ENCODE measurements around the gene TMEM123.

Gene TMEM123

DNA sequence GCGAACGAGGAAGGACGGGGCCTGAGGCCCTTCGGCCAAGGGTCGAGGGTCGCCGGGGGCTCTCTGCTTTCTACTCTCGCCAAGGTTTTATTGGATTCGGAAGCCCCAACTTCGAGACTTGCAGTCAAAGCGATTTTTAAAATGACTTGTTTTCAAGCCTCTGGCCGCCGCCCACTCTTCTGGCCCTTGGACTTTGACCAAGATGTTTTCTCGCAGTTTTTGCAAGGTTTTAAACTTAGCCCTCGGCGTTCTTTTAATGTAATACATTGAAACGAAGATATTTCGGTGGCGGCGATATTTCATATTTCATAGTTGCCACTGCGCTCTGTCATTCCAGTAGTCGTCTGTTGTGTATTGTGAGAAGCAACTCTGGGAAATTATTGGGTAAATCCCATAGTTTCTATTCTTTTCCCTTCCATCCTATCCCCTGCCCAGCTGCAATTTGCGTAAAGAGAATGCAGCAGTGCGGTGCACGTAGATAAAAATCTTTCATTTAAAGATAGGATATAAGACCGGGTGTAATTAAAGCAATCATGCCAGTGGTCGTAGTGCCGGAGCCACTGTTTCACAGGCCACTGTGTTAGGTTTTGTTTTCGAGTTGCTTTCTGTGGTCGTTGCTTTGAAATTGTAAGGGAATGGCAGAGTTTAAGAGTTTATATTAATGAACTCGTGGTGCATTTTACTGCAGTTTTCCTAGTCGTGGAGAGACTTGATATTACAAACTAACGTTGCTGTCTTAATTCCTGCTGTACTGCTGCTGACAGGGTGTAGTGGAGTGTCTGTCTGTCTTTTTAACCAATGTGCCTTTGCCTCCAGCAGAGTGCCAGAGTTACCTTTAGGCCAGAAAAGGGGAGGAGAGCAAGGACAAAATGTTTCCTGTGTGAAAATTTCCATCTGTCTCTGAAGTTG, 104.8 kb downstream of the TMEM123 start:
- no peak for DNase-seq

DNA sequence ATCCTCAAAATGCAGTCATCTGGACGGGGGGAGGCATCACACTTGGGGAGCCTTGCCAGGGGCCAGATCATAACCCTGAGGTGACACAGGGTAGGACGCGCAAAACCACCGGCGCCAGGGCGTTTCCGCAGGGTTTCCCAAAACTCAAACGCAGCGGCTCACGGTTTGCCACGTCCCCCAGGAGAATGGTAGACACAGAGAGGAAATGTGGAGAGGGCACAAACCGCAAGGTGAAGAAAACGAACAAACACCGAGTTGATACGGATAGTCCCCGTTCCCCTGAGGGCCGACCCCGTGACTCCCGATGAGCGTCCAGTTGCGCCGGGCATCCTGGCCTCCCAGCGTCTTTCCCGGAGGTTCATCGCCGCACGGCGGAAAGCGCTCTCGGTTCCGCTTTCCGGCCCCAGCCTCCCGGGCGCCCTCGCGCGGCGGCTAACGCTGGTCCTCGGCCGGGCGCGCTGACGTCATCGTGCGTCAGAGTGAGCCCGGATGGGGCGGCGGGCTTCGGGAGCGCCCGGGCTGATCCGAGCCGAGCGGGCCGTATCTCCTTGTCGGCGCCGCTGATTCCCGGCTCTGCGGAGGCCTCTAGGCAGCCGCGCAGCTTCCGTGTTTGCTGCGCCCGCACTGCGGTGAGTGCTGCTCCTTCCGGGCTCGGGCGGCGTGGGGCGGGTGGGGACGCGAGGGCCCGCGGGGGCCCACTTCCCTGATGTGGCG, 105.7 kb downstream of the TMEM123 start, which contains the start of gene BIRC2:
BIRC2 (plus strand) TSS at position 467 of the 714 bp plus-strand sequence. CDS start 2,641 bp downstream, outside the sequence.
- DNase-seq, result peak; percentile 95

DNA sequence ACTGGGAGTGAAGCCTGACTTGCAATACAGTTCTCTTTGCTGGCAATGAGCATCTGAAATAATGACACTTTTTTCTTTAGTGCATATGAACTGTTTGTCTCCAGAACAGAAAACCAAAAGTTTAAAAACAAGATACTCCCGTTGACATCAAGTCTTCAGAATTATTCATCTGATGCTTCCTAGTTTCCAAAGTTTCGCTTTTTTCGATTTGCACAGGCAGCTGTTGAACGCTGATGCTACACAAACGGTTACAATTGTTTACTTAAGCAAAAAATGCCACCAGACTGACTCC, 106.2 kb downstream of the TMEM123 start:
- DNase-seq, result no peak
